OCI-M1 (cell line): ENCODE results near the gene RBM24.
A peak's percentile ranks its signal among the peaks of the same experiment; 100 is the strongest.

Source experiments
- DNase-seq: peaks from one replicate; lab custom pipeline; 2025; lab: John Stamatoyannopoulos, UW

Gene RBM24

GRCh38 chr6:17281100-17281496, at the start of gene RBM24:
TSS of gene RBM24 (plus strand) at chr6:17281361. CDS start at chr6:17281582, 221 bp downstream.
- DNase-seq, result no peak

- no peak for DNase-seq
Observed at GRCh38 chr6:17233531-17233930, 47.6 kb upstream of the RBM24 start.

- no peak for DNase-seq
Observed at GRCh38 chr6:17237246-17237645, 43.9 kb upstream of the RBM24 start.

GRCh38 chr6:17239260-17239659, 41.9 kb upstream of the RBM24 start:
- DNase-seq, result no peak

GRCh38 chr6:17240803-17241500, 40.2 kb upstream of the RBM24 start:
- DNase-seq, result peak; percentile 63

DNA sequence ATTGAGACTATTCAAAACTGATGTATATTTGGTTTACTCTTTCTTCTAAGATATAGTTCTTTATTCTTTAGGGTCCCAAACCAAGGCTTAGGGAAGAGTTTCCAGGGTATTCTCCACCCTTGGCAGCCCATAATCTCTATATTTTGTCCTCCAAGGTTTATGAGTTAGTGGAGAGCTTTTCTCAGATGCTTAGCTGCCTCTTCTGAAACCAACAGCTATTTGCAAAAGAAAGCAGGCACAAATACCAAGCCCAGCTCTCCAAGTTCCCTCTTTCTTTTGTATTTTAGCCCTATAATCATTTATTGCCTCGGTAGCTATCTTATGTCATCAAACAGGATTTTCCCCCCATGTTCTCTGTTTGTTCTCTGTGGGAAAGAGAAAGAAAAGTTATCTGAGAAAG, 39.1 kb upstream of the RBM24 start:
- no peak for DNase-seq

DNA sequence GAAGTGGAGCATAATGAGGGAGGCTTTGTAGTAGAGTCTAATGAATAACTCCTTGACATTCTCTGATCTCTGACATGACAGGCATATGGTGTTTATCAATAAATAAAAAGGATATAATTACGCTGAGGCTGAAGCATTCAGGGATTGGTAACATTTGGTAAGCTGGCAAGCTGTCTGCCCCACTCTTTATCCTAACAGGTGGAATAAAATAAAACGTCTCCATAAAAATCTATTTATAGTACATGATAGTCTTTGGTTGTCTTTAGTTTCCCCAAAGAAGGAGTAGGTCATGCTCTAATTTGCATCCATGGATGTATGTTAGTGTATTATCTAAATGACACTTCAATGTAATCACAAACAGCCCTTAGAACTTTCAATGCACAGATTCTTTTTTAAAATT, 30.9 kb upstream of the RBM24 start:
- DNase-seq, result no peak

DNA sequence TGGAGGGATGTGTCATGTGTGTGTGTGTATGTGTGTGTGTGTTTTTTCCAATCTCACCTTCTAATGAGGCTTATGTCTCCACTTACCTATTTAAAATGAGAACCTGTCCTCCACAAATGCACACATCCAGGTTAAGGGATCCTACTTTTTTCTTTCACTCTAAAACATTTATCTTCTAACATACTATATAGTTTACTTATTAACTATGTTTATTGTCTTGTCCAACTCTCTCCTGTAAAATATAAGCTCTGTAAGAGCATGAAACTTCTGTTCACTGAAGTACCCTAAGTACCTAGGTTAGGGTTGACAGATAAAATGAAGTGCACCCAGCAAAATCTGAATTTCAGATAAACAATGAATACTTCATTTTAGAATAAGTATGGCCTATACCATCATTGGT, 29.2 kb upstream of the RBM24 start:
- no peak for DNase-seq

DNA sequence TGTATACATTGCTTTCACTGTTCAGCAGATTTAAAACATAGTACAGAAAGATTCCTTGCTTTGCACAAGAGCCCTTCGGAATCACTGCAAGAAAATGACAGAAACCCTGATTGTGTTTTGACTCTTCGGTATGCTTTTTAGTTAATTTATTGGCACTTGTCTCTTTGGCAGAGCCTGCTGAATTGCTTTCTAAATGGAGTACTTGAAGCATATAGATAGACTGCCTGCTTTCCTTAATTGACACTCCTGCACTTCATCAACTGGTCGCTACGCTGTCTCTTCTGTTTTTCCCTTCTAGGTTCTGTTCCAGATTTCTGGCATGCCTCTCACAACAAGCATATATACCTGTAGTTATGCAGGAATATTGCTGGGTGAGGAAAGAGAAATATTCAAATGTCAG, 22.4 kb upstream of the RBM24 start:
- DNase-seq, result no peak

GRCh38 chr6:17265570-17265969, 15.6 kb upstream of the RBM24 start:
- DNase-seq, result no peak

DNA sequence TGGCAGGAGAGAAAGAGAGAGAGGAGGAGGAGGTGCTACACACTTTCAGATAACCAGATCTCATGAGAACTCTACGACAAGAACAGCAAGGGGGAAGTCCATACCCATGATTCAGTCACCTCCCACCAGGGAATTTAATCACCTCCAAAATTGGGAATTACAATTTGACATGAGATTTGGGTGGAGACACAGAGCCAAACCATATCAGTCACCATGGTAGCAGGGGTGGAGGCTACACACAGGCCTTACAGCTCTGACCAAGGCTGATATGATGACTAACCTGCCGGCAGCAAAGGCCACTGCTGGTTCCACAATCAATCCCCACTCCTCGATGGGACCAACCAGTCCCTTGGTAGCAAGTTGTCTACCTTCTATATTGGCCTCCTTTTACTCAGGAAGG, 13.6 kb upstream of the RBM24 start:
- DNase-seq, result peak; percentile 29

DNA sequence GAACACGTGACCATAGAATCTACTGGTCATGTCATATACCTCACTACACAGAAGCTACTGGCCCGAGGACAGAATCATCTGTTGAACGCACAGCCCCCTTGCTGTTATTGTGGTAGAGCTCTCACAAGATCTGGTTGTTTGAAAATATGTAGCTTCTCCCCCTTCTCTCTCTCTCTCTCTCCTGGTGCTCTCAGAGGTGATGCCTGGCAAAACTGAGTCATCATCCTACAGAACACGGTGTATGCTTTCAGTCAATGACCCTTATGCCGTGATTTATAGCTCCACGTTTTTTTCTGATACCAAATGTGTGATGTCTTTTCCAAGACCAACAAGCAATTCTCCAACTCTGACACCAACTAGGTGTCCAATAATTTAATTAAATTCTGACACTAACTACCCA, 13.0 kb upstream of the RBM24 start:
- no peak for DNase-seq

DNA sequence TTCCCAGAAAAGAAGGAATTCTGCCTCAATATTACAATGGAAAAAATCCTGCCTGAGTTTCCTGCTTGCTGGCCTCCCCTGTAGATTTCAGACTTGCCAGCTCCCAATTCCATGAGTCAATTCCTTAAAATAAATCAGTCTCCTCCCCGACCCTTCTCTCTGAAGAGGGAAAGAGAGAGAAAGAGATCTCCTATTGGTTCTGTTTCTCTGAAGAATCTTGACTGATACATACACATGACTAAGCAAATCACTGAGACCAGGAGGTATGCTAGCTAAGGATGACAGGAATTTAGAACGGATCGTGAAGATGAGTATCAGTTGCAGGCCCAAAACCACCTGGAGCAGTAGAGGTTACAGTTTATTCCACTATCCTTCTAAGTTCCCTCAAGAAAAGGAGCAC, 11.3 kb upstream of the RBM24 start:
- no peak for DNase-seq

DNA sequence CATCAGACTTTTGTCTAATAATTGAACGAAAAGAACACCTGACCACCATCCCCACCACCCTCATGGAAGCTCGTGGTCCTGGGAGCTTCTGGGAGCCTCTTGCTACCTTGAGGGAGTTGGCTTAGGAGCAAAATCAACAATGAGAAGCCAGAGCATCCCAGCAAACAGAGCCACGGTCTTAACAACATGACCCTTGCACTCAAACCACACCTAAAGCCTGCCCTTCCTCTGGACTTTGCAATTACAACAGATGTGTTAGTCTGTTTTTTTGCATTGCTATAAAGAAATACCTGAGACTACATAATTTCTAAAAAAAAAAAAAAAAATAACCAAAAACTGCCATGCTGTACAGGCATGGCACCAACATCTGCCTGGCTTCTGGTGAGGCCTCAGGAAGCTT, 9.5 kb upstream of the RBM24 start:
- no peak for DNase-seq

DNA sequence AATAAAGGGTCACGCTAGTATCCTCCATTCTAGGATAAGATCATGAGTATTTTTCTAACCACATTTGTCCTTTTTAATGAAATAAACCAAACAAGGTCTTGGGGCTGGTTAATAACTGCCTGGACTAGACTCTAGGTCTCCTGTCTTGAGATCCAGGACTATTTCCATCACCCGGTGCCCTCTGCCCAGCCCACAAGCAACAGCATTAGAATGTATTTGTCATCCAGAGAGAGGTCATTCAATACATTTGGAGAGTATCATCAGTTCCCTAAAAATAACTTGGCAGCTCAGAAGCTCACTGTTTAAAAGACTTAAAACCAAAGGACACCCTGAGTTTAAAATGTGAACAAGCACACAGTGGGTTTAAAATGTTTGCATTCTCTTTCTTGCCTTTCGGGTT, 4.4 kb upstream of the RBM24 start:
- no peak for DNase-seq

GRCh38 chr6:17277256-17277655, 3.9 kb upstream of the RBM24 start:
- no peak for DNase-seq

GRCh38 chr6:17278289-17279063, 2.7 kb upstream of the RBM24 start:
- DNase-seq, result no peak

DNA sequence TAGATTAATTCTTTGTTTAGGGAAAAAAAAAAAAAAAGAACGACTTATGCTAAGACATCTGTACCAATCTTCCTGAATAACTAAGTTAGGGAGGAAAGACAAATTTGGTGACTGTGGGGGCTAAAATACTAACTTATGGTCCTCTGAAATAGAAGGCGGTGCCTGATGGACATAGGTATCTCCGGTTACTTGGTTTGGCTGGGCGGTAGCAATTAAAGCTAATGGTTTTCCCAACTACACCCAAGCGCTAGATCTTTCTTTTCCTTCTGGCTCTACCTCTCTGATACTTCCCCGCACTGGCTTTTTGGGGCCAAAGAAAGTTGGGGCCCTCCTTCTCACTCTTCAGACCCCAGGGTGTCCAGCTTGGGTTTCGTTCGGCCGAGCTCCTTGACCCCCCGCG, 1.0 kb upstream of the RBM24 start:
- no peak for DNase-seq

DNA sequence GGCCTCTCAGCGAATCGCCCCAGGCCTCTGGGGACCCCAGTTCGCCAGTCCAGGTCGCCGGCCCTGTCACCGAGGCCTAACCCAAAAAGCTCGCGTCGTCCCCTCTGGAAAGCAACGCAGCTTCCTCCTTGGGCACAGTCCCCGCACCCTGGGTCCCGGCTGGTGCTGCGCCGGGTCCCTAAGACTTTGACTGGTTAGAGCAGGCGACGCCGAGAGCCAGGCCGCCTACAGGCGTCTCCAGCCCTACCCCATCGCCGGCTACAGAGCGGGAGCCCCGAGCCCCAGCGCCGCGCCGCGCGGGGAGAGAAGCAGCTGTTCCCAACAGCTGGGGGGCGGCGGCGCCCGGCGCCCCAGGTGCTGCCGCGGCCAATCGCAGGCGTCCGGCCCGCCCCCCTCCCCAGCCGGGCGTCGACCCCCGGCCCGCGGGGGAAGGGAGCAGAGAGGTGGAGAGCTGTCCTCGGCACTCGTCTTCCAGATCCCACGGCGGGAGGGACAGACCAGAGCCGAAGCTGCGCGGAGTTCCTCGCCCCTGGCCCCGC, 540 bp upstream of the RBM24 start:
- DNase-seq, result no peak

DNA sequence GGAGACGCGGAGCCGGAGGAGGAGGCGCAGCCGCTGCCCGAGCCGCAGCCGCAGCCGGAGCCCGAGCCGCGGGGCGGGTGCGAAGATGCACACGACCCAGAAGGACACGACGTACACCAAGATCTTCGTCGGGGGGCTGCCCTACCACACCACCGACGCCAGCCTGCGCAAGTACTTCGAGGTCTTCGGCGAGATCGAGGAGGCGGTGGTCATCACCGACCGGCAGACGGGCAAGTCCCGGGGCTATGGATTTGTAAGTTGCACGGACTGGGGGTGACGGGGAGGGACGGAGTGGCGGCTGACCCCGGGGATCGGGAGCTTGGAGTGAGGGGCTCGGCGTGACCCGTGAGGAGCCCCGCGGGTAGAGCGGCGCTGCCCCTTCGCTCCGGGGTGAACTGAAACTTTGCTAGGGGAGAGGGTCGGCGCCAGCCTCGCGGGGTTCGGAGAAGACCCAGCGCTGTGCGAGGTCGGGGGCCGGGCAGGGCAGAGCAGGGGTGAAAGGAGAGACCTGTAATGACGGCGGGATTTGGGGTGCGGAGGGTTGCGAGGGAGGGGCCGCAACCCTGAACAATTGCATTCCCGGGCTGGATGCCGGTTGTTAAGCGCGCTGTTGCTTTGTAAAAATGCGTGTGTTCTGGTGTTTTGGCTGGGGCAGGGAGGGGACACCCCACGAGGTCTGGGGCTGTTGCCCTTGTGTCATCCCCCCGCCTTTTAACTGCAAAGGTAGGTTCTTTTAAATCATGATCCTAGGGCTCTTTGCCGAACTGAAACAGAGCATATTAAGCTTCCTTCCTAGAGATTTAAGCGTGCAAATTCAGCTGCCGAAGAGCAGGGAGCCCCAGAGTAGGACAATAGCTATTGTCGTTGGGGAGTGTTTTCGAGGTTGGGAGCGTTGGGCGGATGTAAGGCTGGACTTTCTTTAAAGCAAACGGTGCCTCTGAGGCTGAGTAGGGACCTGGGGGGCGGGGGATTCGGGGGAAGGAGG, 628 bp downstream of the RBM24 start:
- DNase-seq, result no peak

DNA sequence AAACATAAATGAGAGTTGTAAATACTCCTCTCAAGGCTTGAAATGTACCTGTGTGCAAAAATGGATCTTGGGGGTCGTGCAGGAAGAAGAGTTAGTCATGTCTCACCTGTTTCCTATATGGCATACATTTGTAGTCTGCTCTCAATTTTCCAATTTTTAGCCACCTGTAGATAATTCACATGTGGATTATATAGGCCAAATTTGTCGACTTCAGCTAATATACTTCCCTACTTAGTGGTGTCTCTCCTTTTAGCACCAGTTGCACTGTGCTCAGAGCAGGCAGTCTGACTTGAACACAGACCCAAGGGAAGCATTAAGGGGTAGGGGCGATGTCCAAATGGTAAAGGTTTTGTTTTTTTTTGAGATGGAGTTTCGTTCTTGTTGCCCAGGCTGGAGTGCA, 1.9 kb downstream of the RBM24 start:
- no peak for DNase-seq

GRCh38 chr6:17289630-17290061, 8.5 kb downstream of the RBM24 start:
- DNase-seq, result no peak
